HepG2 (cell line): Measurements from ENCODE around the gene IGLL1. TPM values are rescaled to one million over a fixed set of nuclear protein-coding genes. Genes with fewer than 3 reads are reported as not detected.

Source experiments
- ATF5 ChIP-seq: sonication (generic); formaldehyde crosslinking; IDR thresholded peaks from 2 replicates; pipeline ENCODE4 v1.4.0; 2020; ENCODE audit warnings: mild to moderate bottlenecking, low read depth, missing genetic modification reagents
- ATM ChIP-seq: fragments of 450-650 bp; IDR thresholded peaks from 2 replicates; pipeline ENCODE4 v1.7.1; 2017; ENCODE audit warnings: mild to moderate bottlenecking, borderline replicate concordance
- DRAP1 ChIP-seq: IDR thresholded peaks from 2 replicates; pipeline ENCODE4 v1.6.1; 2016; ENCODE audit warnings: missing genetic modification reagents, missing compliant biosample characterization
- KLF9 ChIP-seq: IDR thresholded peaks from 2 replicates; pipeline ENCODE4 v1.6.1; 2016; ENCODE audit warnings: low read depth
- POGK ChIP-seq: sonication (generic); formaldehyde crosslinking; conservative IDR thresholded peaks from 2 replicates; pipeline ENCODE4 v1.8.0; 2022; ENCODE audit warnings: mild to moderate bottlenecking, moderate library complexity, missing genetic modification reagents
- RAD51 ChIP-seq: fragments of 450-650 bp; IDR thresholded peaks from 2 replicates; pipeline ENCODE4 v1.6.1; 2016; ENCODE audit warnings: borderline replicate concordance
- SALL2 ChIP-seq: sonication (generic); formaldehyde crosslinking; IDR thresholded peaks from 2 replicates; pipeline ENCODE4 v1.8.1; 2023; ENCODE audit warnings: mild to moderate bottlenecking, missing genetic modification reagents, inconsistent platforms
- SMAD1 ChIP-seq: sonication (generic); formaldehyde crosslinking; IDR thresholded peaks from 2 replicates; pipeline ENCODE4 v1.4.0; 2020; ENCODE audit warnings: missing genetic modification reagents, low read depth, mild to moderate bottlenecking, borderline replicate concordance
- TFDP1 ChIP-seq: IDR thresholded peaks from 2 replicates; pipeline ENCODE4 v1.6.1; 2016; ENCODE audit warnings: missing compliant biosample characterization, missing genetic modification reagents, borderline replicate concordance
- THAP8 ChIP-seq: sonication (generic); formaldehyde crosslinking; IDR thresholded peaks from 2 replicates; pipeline ENCODE4 v1.5.1; 2020; ENCODE audit warnings: missing genetic modification reagents, mild to moderate bottlenecking, borderline replicate concordance
- TMF1 ChIP-seq: sonication (generic); formaldehyde crosslinking; IDR thresholded peaks from 2 replicates; pipeline ENCODE4 v1.8.1; 2022; ENCODE audit warnings: low read depth, missing genetic modification reagents
- ZBTB49 ChIP-seq: sonication (generic); formaldehyde crosslinking; IDR thresholded peaks from 2 replicates; pipeline ENCODE4 v1.4.0; 2020; ENCODE audit warnings: missing genetic modification reagents, borderline replicate concordance
- ZFP90 ChIP-seq: sonication (generic); formaldehyde crosslinking; IDR thresholded peaks from 2 replicates; pipeline ENCODE4 v1.8.0; 2022; ENCODE audit warnings: missing genetic modification reagents, mild to moderate bottlenecking, inconsistent platforms, borderline replicate concordance
- ZNF101 ChIP-seq: sonication (generic); formaldehyde crosslinking; IDR thresholded peaks from 2 replicates; pipeline ENCODE4 v1.4.0; 2020; ENCODE audit warnings: mild to moderate bottlenecking, low read depth, missing genetic modification reagents, borderline replicate concordance
- ZNF234 ChIP-seq: sonication (generic); formaldehyde crosslinking; conservative IDR thresholded peaks from 2 replicates; pipeline ENCODE4 v1.5.1; 2020; ENCODE audit warnings: mild to moderate bottlenecking, missing genetic modification reagents
- ZNF766 ChIP-seq: sonication (generic); formaldehyde crosslinking; IDR thresholded peaks from 2 replicates; pipeline ENCODE4 v1.5.0; 2020; ENCODE audit warnings: missing genetic modification reagents, borderline replicate concordance
- polyA plus RNA-seq, 8 experiments: library from polyadenylated mRNA; depleted of rRNA in 3 of 8; stranded (reverse) in 7 of 8; unstranded in 1 of 8; fragments of >200 nt; fragmentation: Illumina TruSeq in 4 of 8; extraction: Trizol in 4 of 8; gene quantifications; 2 replicates each; pipeline versions ENCODE4 v1.2.1 to v1.2.3, GENCODE V29; 2011 to 2016; ENCODE audit warnings: low read depth in 4 of 8, missing spikeins in 1 of 8, mixed read lengths in 1 of 8; ENCODE audit not compliant: insufficient read depth in 1 of 8
- total RNA-seq, 5 experiments: library from RNA; depleted of rRNA; stranded (reverse); fragments of >200 nt; fragmentation: Illumina TruSeq; extraction: Trizol; gene quantifications; 2 replicates each; pipeline ENCODE4 v1.2.3, GENCODE V29; 2016; ENCODE audit warnings: low read depth in 1 of 5

Gene IGLL1
- total and polyA plus RNA-seq, 2 of the 13 experiments (the other 11 are each of a cell fraction or from before 2014, with no cell fraction given), result not detected

GRCh38 chr22:23565915-23566704 lies 14.0 kb downstream of the IGLL1 start (continued):
- TF ChIP-seq POGK (no peak), ZNF766 (no peak), ZNF234 (CRISPR knock-in tag) (no peak), TMF1 (no peak), SMAD1 (CRISPR knock-in tag) (no peak), KLF9 (CRISPR knock-in tag) (no peak), RAD51 (no peak), ZFP90 (CRISPR knock-in tag) (no peak; the same call in 1 of the 2 replicates), TFDP1 (CRISPR knock-in tag) (no peak), ATM (no peak), ATF5 (CRISPR knock-in tag) (no peak), THAP8 (CRISPR knock-in tag) (no peak), ZNF101 (no peak), SALL2 (no peak), ZBTB49 (CRISPR knock-in tag) (no peak), DRAP1 (no peak)
